GDM1 (cell line): ENCODE measurements around the gene ATAD3C.
A peak's percentile ranks its signal among the peaks of the same experiment; 100 is the strongest.
"Not testable (repeated sequence)": the region's sequence is repeated elsewhere in the genome, so short reads cannot be mapped to it uniquely, and the experiment has no call there.

Experiments
- DNase-seq: peaks from one replicate; lab custom pipeline; 2025; lab: John Stamatoyannopoulos, UW

Gene ATAD3C, protein sequence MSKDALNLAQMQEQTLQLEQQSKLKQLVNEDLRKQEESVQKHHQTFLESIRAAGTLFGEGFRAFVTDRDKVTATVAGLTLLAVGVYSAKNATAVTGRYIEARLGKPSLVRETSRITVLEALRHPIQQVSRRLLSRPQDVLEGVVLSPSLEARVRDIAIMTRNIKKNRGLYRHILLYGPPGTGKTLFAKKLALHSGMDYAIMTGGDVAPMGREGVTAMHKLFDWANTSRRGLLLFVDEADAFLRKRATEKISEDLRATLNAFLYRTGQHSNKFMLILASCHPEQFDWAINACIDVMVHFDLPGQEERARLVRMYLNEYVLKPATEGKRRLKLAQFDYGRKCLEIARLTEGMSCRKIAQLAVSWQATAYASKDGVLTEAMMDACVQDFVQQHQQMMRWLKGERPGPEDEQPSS

DNA sequence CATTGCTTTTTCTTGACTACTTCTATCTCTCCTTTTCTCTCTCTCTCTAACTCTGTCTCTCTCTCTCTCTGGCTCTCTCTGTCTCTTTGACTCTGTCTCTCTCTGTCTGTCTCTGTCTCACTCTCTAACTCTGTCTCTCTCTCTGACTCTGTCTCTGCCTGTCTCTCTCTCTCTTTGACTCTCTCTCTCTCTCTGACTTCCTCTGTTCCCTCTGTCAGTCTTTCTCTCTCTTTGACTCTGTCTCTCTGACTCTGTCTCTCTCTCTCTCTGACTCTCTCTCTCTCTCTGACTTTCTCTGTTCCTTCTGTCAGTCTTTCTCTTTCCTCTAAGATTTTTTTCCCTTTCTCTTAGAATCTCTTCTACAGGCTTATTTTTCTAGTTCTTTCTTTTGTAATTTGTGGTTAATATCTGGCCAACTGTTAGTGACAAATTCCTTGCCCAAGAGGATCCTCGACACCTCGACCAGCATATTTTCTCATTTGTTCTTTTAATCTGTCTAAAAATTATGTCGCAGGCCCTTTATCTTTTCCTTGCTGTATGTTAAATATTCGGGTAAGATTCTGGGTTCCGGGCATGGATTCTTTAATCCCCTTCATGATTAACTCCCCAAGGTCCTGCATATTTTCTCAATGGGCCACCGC lies at the start of gene ATAD3C:
Gene ATAD3C, plus strand, starts transcription at position 591 of the 641 bp plus-strand sequence. CDS start 995 bp downstream, outside the sequence.
- no peak for DNase-seq

DNA sequence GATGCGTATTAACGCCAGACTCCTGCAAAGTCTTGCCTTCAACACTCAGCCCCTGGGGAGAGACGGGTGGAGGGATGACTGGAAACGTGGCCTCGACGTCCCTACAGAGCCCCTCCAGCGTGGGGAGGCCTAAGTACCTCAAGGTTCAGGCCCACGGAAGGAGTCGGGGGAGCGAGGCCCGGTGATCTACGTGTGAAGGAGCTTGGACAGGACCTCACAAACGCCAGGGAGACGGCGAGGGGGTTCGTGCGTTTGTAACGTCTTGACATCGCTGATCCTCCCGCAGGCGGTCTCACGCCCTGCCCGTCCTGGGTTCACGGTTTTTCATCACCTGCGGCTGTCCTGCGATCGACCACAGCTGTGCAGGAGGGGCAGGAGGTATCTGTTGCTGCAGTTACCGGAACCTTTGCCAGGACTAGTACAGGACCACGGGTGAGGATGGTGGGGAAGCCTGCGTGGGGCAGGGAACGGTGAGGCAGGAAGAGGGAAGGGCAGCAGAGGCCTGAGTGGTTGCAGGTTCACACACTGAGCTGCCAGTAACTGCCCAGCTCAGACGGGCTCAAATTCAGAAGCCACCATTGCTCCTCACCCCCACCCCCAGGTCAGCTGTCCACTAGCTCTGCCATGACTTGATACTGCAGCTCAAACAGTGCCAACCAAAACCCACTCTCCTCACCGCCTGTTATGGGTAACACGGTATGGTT lies 49.5 kb upstream of the ATAD3C start:
- DNase-seq: no peak

DNA sequence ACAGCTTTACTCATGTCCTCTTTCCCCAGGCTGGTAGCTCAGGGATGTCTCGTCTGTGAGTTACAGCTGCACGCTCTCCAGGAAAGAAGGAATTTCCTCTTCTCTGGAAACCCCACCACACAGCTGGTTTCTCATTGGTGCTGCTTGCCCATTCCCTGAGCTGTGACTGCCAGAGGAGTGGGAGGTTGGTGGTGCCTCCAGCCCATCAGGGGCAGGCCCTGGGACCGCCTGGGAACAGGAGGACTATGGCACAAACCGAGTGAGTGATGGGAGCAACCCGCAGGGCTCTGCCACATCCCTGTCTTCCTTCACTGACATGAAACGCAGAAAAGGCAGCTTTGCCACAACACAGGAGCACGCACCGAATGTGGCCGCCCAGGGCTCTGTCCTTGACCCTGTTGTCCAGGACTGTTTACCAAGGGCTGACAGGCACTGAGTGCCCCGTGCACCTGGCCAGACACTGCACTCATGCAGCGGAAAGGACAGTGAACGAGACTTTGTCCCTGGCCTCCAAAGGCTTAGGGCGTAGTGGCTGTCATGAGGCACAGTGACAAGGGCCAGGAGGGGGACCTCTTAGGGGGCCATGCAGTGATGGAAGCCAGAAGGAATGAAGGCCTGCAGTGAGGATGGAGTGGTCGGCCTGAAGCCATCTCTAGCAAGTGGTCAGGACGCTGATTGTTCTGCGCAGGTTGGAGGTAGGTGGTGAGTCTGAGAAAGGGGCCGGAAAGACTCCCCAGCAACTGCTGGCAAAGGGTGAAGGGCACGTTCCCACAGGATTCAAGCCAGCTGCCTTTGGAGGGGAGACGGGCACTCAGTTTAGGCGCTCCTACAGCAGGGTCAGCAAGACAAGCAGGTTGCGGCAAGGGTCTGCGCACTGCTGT lies 48.7 kb upstream of the ATAD3C start:
- DNase-seq: no peak

DNA sequence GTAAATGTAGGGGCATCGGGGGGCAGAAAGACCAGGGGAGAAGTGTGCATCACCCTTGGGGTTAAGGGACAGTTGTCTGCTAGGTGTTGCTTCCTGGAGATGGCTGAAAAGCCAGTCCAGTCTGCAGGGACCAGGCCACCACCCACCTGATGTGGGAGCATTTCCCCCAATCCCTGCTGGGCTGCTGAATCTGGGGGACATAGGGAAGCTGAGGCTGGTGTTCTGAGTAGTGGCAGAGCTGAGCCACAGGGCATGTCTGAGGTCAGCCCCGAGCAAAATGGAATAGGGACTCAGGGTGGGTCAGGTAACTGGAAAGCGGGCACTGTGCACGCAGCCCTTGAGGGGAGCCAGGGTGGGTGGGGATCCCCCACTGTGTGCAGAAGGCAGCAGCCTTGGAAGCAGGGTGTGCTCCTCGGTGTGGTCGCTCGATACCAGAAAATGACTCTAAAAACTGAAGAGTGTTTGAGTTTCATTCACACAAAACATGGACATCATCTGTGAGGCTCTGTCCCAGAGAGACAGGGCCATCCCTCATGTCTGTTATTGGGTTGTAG lies 48.0 kb upstream of the ATAD3C start:
- DNase-seq: no peak

DNA sequence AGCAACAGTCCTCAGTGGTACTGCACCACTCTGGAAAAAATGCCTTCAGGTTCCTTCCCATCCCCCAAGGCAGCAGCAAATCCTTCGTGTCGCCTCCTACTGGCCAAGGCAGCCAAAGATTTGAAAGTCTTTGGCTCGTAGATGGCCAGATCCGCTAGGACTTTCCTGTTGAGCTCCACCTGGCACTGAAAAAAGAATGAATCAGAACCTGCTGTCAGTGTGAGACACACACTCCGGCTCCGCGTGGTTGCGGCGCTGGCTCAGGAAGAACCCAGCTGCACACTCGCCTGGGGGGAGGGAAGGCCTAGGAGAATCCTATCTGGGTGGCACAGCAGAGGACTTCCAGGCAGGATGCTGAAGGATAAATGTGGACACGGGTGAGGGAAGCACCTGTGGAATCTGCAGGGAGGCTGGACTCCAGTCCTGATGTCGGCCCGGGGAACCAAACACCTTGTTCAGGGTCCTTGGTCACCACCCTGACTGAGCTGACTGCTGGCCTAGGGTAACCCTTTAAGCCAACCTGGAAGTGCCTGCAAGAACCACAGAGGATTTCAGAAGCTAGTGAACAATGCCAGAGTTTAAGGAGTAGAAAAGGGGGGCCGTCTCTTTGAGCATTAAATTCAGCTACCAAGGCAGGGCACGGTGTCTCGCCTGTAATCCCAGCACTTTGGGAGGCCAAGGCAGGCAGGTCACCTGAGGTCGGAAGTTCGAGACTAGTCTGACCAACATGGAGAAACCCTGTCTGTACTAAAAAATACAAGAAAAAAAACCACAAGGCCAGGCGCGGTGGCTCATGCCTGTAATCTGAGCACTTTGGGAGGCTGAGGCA lies 47.2 kb upstream of the ATAD3C start:
- DNase-seq: peak; percentile 12

DNA sequence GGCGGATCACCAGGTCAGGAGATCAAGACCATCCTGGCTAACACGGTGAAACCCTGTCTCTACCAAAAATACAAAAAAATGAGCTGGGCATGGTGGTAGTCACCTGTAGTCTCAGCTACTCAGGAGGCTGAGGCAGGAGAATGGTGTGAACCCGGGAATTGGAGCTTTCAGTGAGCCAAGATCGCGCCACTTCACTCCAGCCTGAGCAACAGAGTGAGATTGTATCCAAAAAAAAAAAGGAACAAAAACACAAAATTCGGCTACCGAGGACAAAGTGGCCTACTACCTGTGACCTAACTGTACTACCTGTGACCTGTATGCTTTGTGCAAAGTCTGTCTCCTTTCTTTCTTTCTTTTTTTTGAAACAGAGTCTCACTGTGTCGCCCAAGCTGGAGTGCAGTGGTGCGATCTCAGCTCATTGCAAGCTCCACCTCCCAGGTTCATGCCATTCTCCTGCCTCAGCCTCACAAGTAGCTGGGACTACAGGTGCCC lies 46.5 kb upstream of the ATAD3C start:
- not testable (repeated sequence) for DNase-seq

DNA sequence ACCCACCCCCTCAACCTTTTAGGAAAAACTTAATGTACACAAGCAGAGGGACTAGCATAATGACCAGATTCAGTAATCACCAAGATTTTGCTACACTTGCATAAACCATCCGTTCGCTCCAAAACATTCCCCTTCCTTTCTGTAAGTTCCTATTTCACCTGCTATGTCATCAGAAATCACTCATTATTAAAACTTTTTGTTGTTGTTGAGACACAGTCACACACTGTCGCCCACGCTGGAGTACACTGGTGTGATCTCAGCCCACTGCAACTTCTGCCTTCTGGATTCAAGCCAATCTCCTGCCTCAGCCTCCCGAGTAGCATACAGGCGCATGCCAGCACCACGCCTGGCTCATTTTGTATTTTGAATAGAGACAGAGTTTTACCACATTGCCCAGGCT lies 45.8 kb upstream of the ATAD3C start:
- DNase-seq: no peak

DNA sequence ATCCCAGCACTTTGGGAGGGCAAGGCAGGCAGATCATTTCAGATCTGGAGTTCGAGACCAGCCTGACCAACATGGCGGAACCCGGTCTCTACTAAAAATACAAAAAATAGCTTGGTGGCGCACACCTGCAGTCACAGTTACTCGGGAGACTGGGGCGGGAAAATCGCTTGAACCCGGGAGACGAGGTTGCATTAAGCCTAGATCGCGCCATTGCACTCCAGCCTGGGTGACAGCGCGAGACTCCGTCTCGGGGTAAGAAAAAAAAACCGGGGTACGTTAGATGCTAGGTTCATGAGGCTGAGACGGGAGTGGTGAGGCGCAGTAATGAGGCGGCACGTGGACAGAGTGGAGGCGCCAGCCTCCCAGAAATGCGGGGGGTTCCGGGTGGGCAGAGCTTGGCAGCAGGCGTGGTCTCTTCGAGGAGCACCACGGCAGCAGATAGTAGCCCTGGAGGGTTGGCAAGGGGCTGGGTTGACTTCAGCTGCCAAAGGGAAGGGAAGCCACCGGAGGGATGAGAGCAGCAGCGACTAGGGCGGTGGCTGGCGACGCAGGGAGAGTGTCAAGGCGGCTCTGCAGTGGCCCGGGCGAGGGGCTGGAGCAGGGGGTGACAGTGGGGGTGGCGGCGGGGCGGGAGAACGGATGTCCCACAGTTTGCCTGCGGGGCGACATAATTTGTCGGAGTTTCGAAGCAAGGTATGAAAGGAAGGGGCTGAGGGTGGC lies 43.2 kb upstream of the ATAD3C start:
- no peak for DNase-seq

DNA sequence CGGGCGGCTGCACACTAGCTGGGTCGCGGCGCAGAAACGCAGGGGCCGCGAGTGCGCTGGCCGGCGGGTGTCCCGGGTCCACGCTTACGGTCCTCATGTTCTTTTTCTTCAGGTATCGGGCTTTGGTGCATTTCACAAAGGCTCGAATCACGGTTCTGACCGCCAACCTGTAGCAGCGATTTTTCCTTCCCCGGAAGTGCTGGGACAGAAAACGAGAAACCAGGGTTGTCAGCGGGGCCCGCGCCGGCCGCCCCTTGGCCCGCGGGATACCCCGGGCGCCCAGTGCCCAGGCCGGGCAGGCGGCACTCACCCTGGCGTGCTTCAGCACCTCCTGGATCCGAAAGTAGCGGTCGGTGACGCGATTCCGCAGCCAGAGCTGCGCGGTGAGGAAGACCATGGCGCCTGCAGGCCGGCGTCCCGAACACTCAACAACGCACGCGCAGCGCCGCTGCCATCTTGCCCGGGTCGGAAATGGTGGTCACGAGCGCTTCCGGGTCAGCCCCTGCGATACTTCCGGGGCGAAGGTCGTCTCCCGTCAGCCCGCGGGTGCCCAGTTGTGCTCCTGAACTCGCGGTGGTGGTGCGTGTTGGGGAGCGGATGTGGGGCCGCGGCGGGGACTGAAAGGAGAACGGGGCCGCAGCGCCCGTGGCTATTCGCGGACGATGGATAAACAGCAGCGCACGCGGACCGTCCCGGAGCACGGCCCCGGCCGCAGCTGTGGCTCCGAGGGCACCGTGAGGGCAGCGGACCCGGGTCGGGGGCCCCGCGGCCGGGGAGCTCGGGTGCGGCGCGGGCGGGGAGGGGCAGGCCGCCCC lies 42.5 kb upstream of the ATAD3C start, which contains the start of gene MRPL20:
Gene MRPL20, minus strand, starts transcription at position 473 of the 815 bp plus-strand sequence. Its CDS starts 76 bp downstream, at position 397.
- DNase-seq: peak; percentile 88

DNA sequence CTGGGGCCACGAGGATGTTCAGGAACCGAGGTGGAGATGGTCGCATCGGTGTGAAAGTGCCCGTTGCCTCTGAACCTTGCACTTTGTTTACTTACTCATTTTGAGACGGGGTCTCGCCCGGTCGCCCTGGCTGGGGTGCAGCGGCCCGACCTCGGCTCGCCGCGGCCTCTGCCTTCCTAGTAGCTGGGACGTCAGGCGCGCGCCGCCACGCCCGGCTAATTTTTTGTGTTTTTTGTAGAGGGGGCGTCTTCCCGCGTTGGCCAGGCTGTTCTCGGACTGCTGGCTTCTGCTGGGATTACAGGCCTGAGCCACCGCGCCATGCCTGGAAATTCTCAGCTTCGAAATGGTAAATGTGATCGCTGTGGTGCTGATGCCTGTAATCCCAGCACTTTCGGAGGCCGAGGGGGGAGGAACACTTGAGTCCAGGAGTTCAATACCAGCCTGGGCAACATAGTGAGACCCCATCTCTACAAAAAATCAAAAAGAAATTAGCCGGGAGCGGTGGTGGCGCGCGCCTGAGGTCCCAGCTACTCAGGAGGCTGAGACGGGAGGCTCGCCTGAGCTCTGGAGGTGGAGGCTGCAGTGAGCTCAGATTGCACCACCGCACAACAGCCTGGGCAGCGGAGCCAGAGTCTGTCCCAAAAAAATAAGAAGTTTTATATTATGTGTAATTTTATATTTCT lies 41.7 kb upstream of the ATAD3C start:
- no peak for DNase-seq

DNA sequence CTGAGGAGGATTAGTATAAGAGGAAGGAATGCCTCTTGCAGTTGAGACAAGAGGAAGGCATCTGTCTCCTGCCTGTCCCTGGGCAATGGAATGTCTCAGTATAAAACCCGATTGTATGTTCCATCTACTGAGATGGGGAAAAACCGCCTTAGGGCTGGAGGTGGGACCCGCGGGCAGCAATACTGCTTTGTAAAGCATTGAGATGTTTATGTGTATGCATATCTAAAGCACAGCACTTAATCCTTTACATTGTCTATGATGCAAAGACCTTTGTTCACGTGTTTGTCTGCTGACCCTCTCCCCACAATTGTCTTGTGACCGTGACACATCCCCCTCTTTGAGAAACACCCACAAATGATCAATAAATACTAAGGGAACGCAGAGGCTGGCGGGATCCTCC lies 39.3 kb upstream of the ATAD3C start:
- not testable (repeated sequence) for DNase-seq

DNA sequence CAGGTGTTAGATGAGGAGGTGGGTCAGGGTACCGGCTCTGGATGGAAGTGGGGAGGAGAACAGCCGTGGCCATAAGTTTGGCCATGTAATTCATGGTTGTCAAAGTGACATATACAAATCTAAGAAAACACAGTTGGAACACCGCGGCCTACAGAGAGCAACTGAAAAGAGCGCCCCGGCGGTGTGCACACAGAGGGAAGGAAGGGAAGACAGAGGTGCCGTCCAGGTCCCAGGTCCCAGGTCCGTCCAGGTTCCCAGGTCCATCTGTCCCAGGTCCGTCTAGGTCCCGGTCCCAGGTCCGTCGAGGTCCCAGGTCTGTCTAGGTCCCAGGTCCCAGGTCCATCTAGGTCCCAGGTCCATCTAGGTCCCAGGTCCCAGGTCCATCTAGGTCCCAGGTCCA lies 37.9 kb upstream of the ATAD3C start:
- DNase-seq: no peak

DNA sequence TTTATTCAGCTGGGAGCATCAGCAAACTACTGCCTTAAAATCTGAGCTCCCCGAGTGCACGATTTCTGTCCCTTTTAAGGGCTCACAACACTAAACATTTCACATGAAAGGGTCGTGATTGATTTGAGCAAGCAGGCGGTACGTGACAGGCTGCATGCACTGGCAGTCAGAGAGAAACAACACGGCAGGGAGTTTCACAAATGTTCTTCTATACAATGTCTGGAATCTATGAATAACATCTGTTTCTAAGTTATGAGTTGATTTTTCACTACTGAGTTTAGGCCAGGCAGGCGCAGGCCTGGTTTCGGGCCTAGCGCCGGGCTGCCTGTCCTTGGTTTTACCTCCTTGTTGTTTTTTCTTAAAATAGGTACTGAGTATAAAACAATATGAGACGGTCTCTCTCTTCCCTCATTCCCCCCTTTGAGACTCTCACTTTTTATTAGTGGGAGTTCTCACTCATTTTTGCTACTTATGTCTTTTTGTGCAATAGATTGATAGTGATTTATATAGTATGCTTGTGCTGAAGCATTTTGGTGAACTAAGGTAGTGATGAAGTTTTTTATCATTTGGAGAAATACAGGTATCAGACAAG lies 37.1 kb upstream of the ATAD3C start:
- DNase-seq: not testable (repeated sequence)

DNA sequence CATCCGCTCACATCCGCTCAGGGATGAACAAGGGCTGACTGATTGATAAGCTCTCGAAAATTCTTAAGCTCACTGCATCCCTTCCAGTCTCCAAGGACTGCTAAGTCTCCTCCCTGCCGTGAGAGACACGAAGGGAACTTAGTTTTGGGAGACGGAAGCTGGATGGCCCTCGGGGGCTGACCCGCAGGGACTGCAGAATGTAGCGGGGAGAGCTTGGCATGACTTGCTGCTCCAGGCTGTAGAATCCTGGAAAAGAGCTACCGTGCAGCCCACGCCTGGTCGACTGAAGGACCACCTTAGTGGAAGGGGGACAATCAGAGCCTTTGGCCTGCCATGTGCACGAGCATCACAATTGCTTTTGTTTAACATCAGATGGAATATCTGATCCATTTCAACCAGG lies 33.7 kb upstream of the ATAD3C start:
- DNase-seq: no peak

DNA sequence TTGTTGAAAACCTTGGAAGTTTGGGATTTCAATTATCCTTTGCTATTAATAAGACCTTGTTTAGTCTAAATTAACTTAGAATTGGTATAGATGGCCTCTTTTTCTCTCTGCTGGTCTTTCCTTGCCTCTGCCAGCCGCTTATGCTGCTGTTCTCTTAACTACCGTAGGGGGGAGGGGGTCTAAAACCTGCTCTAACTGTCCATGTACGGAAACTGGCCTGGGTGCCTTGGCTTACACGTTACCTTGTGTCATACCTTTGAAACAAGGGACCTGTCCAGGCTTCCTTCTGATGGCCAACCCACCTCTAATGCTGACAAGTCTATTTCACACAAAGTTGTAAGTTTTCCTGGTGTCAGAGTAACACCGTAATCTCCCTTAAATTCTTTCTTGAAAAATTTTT lies 32.1 kb upstream of the ATAD3C start:
- DNase-seq: not testable (repeated sequence)

DNA sequence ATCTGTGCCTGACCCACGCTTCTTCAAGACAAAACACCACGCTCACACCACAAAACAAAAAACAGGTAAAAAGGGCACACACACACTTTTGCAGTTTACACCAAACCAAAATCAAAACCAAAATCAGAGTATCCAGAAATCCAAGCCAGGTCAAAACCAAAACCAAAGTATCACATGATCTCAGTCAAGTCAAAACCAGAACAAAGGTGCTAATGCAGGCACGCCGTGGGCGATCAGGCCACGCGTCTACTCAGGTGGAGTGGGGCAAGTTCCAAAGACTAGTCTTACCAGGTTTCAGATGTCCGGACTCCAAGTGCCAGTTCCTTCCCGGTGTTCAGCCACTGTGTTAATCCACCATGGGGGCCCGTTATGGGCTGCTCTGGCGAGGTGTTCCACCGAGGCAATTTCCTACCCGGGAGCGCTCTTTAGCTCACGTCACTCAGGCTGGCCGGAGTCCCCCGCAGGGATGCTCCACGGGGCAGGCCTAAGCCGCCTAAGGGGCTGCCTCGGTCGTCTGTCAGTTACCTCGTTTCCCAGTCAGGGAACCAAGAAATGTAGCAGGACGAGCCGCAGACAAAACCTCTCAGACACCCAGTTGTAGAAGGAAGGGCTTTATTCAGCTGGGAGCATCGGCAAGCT lies 31.5 kb upstream of the ATAD3C start:
- not testable (repeated sequence) for DNase-seq
